AG04449 (cell line): ENCODE data around the gene CLDN20.
"Not testable (repeated sequence)": the region's sequence is repeated elsewhere in the genome, so short reads cannot be mapped to it uniquely, and the experiment has no call there.

Experiments used
- CTCF ChIA-PET: fragments of 350-600 bp; formaldehyde crosslinking; extraction: SDS; loops from one replicate; lab custom pipeline; 2021; ENCODE audit warnings: antibody characterized with exemption; lab: Yijun Ruan, JAX
- POLR2A ChIA-PET: fragments of 400-600, 350-600 bp; formaldehyde crosslinking; extraction: SDS; loops from one replicate; lab custom pipeline; 2020; ENCODE audit warnings: antibody characterized with exemption, inconsistent platforms; lab: Yijun Ruan, JAX
- DNase-seq: peaks from one replicate; pipeline ENCODE4 v3.0.0-alpha.2; 2010; ENCODE audit warnings: low read depth, low spot score
- H3K4me3 ChIP-seq: 2 replicates; pipeline ENCODE4 v1.5.1; 2011; ENCODE audit warnings: low read depth, mild to moderate bottlenecking, control low read depth, low read length
- CTCF ChIP-seq: IDR thresholded peaks from one replicate; pipeline ENCODE4 v1.5.1; 2011; ENCODE audit warnings: mild to moderate bottlenecking, moderate library complexity, low read length, control low read depth, inconsistent platforms; ENCODE audit not compliant: insufficient read depth; ENCODE audit errors: missing control alignments

The CLDN20 gene

GRCh38 chr6:155306958-155307357, 43.1 kb downstream of the CLDN20 start:
- no peak for TF ChIP-seq CTCF
- ChIA-PET CTCF (interaction anchor here (0.8 to 1.7 kb wide), 5 partner anchors 10 to 379 kb away, joined by 3 to 7 read pairs (median 4); no protein-coding TSS in a partner anchor), POLR2A (no interaction called here)
- DNase-seq, result no peak
- no peak overlapping the region for H3K4me3 ChIP-seq

- DNase-seq, result no peak
- H3K4me3 ChIP-seq, result no peak overlapping the region
- TF ChIP-seq CTCF, result no peak
- ChIA-PET POLR2A (no interaction called here), CTCF (no interaction called here)
Observed at GRCh38 chr6:155309150-155309549, 45.3 kb downstream of the CLDN20 start.

GRCh38 chr6:155310596-155310995, 46.8 kb downstream of the CLDN20 start:
- CTCF ChIA-PET, result interaction anchor here (0.9 to 1.6 kb wide), 3 partner anchors 12 to 635 kb away, joined by 3 to 4 read pairs (median 3); no protein-coding TSS in a partner anchor
- no peak overlapping the region for H3K4me3 ChIP-seq
- no peak for DNase-seq
- no peak for TF ChIP-seq CTCF
- POLR2A ChIA-PET, result no interaction called here

- POLR2A ChIA-PET, result no interaction called here
- no peak for DNase-seq
- CTCF ChIA-PET, result interaction anchor here (0.9 to 1.6 kb wide), 2 partner anchors 132 to 635 kb away, joined by 3 read pairs; no protein-coding TSS in a partner anchor
- TF ChIP-seq CTCF, result no peak
- no peak overlapping the region for H3K4me3 ChIP-seq
Observed at GRCh38 chr6:155311086-155311485, 47.3 kb downstream of the CLDN20 start.

- ChIA-PET POLR2A (no interaction called here), CTCF (interaction anchor here (1.3 to 1.6 kb wide), 2 partner anchors 134 to 636 kb away, joined by 3 to 6 read pairs; no protein-coding TSS in a partner anchor)
- no peak for TF ChIP-seq CTCF
- DNase-seq, result no peak
- no peak overlapping the region for H3K4me3 ChIP-seq
Observed at GRCh38 chr6:155311583-155311982, 47.8 kb downstream of the CLDN20 start.

GRCh38 chr6:155312950-155313349, 49.1 kb downstream of the CLDN20 start:
- H3K4me3 ChIP-seq, result not testable (repeated sequence)

GRCh38 chr6:155313602-155314091, 49.8 kb downstream of the CLDN20 start:
- DNase-seq, result no peak
- ChIA-PET POLR2A (no interaction called here), CTCF (interaction anchor here (1.0 to 5.8 kb wide), 5 partner anchors 12 to 445 kb away, joined by 3 to 80 read pairs (median 4); no protein-coding TSS in a partner anchor)
- H3K4me3 ChIP-seq, result peak overlapping the region; percentile 88
- TF ChIP-seq CTCF, result no peak

More at GRCh38 chr6:155312950-155313349, 49.1 kb downstream of the CLDN20 start:
- POLR2A ChIA-PET, DNase-seq: not testable (repeated sequence)
- CTCF ChIA-PET, result interaction anchor here (1.0 to 5.8 kb wide), 5 partner anchors 14 to 445 kb away, joined by 3 to 80 read pairs (median 4); no protein-coding TSS in a partner anchor
